SK-N-SH (cell line): ENCODE results near the gene PSMB11.

ENCODE experiments used
- CTCF ChIP-seq: fragments of 200-600 bp; sonication (generic); IDR thresholded peaks from 2 replicates; pipeline ENCODE4 v1.6.1; 2017; ENCODE audit warnings: antibody characterized with exemption, mild to moderate bottlenecking, moderate library complexity
- FOXM1 ChIP-seq: IDR thresholded peaks from 2 replicates; pipeline ENCODE4 v1.4.0; 2012; ENCODE audit warnings: low read depth, mild to moderate bottlenecking
- NFIC ChIP-seq: IDR thresholded peaks from 2 replicates; pipeline ENCODE4 v1.4.0; 2012; ENCODE audit warnings: borderline replicate concordance

- TF ChIP-seq CTCF (no peak), NFIC (no peak), FOXM1 (no peak)
These were observed 20.6 kb upstream of the PSMB11 start for GRCh38 chr14:23021434-23021833.
